Measurements from ENCODE around the gene COPA. TPM values are rescaled to one million over a fixed set of nuclear protein-coding genes. Genes with fewer than 3 reads are reported as not detected.

Gene COPA
- total RNA-seq, 1 experiment from 2014 or later: 155 TPM

- H3K36me3 ChIP-seq (ENCODE audit: control insufficient read depth, insufficient read depth, low read length): no peaks in the 10 kb centered on the region
- H3K27me3 ChIP-seq (replicated peaks; ENCODE audit: control insufficient read depth, insufficient read depth, low read length): no peaks in the 10 kb centered on the region
- no TSS peak for BruUV-seq (replicated peaks)
- Mint-ChIP-seq H3K9me3 (ENCODE audit: unreplicated experiment) (no peaks in the 10 kb centered on the region), H3K36me3 (ENCODE audit: insufficient read depth, unreplicated experiment) (peaks cover 6% of the 10 kb centered on the region), H3K27me3 (ENCODE audit: insufficient read depth, unreplicated experiment) (peaks cover 8% of the 10 kb centered on the region), H3K4me1 (ENCODE audit: low read depth, unreplicated experiment) (no peaks in the 10 kb centered on the region), H3K27ac (ENCODE audit: unreplicated experiment) (no peak overlapping the region), H3K4me3 (ENCODE audit: unreplicated experiment) (no peak overlapping the region)
- no peak overlapping the region for H3K4me3 ChIP-seq (ENCODE audit: low read depth, low read length)
- CTCF ChIA-PET: no interaction called here
- POLR2A ChIA-PET: no interaction called here
- no peak for DNase-seq
- no peak for TF ChIP-seq CTCF (IDR thresholded peaks at IDR 0.05; ENCODE audit: insufficient read depth in 1 of 2, low read depth in 1 of 2, low read length in 1 of 2, severe bottlenecking in 1 of 2, unreplicated experiment in 1 of 2)
- no peaks in the 10 kb centered on the region for H3K9me3 ChIP-seq
- no peaks in the 10 kb centered on the region for H3K4me1 ChIP-seq
- intact Hi-C loops (cut with micrococcal nuclease; ENCODE audit: unreplicated experiment): no loop called here
These were observed 25.2 kb upstream of the COPA start for GRCh38 chr1:160367934-160368923.

GRCh38 chr1:160367516-160367900 lies 24.5 kb upstream of the COPA start:
- Mint-ChIP-seq H3K36me3 (ENCODE audit: insufficient read depth, unreplicated experiment) (peaks cover 7% of the 10 kb centered on the region), H3K4me1 (ENCODE audit: low read depth, unreplicated experiment) (peaks cover 3% of the 10 kb centered on the region), H3K9me3 (ENCODE audit: unreplicated experiment) (no peaks in the 10 kb centered on the region), H3K27ac (ENCODE audit: unreplicated experiment) (no peak overlapping the region), H3K4me3 (ENCODE audit: unreplicated experiment) (no peak overlapping the region), H3K27me3 (ENCODE audit: insufficient read depth, unreplicated experiment) (peaks cover 8% of the 10 kb centered on the region)
- no peak for DNase-seq
- ChIA-PET CTCF (no interaction called here), POLR2A (no interaction called here)
- H3K27me3 ChIP-seq (replicated peaks; ENCODE audit: control insufficient read depth, insufficient read depth, low read length): no peaks in the 10 kb centered on the region
- intact Hi-C loops (cut with micrococcal nuclease; ENCODE audit: unreplicated experiment): no loop called here
- no peaks in the 10 kb centered on the region for H3K9me3 ChIP-seq
- TF ChIP-seq CTCF (IDR thresholded peaks at IDR 0.05; ENCODE audit: insufficient read depth in 1 of 2, low read depth in 1 of 2, low read length in 1 of 2, severe bottlenecking in 1 of 2, unreplicated experiment in 1 of 2): no peak
- H3K4me3 ChIP-seq (ENCODE audit: low read depth, low read length): no peak overlapping the region
- no peaks in the 10 kb centered on the region for H3K4me1 ChIP-seq
- BruUV-seq (replicated peaks): no TSS peak
- no peaks in the 10 kb centered on the region for H3K36me3 ChIP-seq (ENCODE audit: control insufficient read depth, insufficient read depth, low read length)

- no TSS peak for BruUV-seq (replicated peaks)
- no peak for TF ChIP-seq CTCF (IDR thresholded peaks at IDR 0.05; ENCODE audit: insufficient read depth in 1 of 2, low read depth in 1 of 2, low read length in 1 of 2, severe bottlenecking in 1 of 2, unreplicated experiment in 1 of 2)
- peaks cover 5% of the 10 kb centered on the region; the same call in 1 of the 2 replicates for H3K4me1 ChIP-seq
- no peaks in the 10 kb centered on the region for H3K27me3 ChIP-seq (replicated peaks; ENCODE audit: control insufficient read depth, insufficient read depth, low read length)
- Mint-ChIP-seq H3K27ac (ENCODE audit: unreplicated experiment) (no peak within 1 kb of the TSS), H3K36me3 (ENCODE audit: insufficient read depth, unreplicated experiment) (peaks cover 12% of the 10 kb centered on the region), H3K9me3 (ENCODE audit: unreplicated experiment) (no peaks in the 10 kb centered on the region), H3K4me3 (ENCODE audit: unreplicated experiment) (no peak within 1 kb of the TSS), H3K4me1 (ENCODE audit: low read depth, unreplicated experiment) (peaks cover 9% of the 10 kb centered on the region), H3K27me3 (ENCODE audit: insufficient read depth, unreplicated experiment) (peaks cover 8% of the 10 kb centered on the region)
- H3K9me3 ChIP-seq: no peaks in the 10 kb centered on the region
- POLR2A ChIA-PET: no interaction called here
- CTCF ChIA-PET: no interaction called here
- no peaks in the 10 kb centered on the region for H3K36me3 ChIP-seq (ENCODE audit: control insufficient read depth, insufficient read depth, low read length)
- no peak within 1 kb of the TSS for H3K4me3 ChIP-seq (ENCODE audit: low read depth, low read length)
- DNase-seq: no peak
- intact Hi-C loops (cut with micrococcal nuclease; ENCODE audit: unreplicated experiment): no loop called here
These were observed 23.9 kb upstream of the COPA start, which contains the start of gene NHLH1 for GRCh38 chr1:160366731-160367515. TSS of gene NHLH1 (plus strand) at chr1:160367071. CDS start at chr1:160370732, 3,661 bp downstream.

Measured in Caco-2 (cell line).